HG03571 (cell line): ENCODE data around the gene DNAJC4.

Experiments used
- ATAC-seq: cut with Tn5 transposase; IDR thresholded peaks from one replicate; pipeline ENCODE4 v1.9.1; 2021; ENCODE audit not compliant: unreplicated experiment

DNAJC4 gene

DNA sequence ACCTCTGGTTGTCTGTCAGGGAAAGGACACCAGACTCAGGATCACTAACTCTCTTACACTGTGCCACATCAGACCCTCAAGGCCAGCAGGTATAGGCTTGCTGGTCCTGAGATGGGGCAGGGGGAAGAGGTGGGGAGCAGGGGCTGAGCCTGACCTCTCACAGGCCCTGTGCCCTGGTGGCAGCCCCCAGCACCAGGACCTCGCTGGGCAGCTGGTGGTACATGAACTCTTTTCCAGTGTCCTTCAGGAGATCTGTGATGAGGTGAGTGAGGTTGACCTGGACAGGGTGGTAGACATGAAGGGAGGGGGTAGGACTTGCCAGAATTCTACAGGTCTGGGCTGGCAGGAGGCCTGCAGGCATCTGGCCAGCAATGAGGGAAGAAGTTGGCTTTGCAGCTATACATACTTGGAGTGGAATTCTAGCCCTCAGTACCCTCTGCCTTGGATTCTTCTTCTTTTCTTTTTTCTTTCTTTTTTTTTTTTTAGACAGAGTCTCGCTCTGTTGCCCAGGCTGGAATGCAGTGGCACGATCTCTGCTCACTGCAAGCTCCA lies 2.9 kb upstream of the DNAJC4 start:
- no peak for ATAC-seq

DNA sequence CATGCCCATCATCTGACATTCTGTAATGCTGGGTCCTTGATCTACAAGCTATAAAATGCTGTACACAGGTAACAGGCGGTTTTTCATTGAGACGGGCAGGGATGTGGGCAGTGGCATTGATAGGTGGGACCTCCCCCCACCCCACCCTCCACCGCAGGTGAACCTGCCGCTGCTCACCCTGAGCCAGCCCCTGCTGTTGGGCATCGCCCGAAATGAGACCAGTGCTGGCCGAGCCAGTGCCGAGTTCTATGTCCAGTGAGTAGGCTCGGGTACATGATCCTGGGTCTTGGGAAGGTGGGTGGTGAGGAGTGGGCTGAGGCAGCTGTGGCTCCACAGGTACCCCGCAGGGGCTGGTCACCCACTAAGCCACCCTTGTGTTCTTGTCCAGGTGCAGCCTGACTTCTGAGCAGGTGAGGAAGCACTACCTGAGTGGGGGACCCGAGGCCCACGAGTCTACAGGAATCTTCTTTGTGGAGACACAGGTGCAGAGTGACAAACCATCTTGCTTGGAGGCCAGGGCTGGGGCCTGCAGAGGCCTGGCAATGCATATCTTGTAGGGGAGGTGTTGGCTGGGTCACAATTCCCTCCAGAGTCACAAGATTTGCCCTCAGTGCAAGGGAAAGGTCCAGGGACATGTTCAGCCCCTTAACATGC lies 1.1 kb upstream of the DNAJC4 start:
- no peak for ATAC-seq

DNA sequence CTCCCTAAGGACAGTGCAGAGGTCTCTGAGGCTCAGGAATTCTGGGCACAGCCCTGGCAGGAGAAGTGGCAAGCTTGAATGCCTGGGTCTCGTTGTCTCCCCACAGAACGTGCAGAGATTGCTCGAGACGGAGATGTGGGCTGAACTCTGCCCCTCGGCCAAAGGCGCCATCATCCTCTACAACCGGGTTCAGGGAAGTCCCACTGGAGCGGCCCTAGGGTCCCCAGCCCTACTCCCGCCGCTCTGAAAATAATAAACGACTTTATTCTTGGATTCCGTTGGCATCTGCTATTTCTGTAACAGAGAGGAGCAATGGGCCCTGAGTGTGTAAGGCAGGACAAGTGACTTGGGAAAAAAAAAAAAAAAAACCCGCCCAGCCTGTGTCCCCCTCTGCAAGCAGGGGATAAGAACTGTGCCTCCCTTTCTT lies 591 bp upstream of the DNAJC4 start:
- ATAC-seq = no peak

DNA sequence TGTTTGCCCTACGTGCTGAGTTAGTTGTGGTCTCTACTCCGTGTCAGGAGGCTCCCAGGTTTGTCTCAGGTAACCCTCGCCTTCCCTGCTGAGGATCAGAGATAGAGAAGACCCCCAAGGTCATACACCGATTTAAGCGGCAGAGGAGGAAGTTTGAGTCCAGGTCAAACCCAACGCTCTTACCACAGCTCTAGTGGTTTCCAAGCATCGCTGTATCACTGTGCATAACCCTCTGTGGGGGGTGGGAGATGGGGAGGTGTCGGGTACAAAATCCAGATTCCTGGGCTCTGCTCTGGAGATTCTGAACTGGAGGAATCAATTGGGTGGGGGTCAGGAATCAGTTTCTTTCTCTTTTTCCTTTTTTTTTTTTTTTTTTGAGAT lies 627 bp downstream of the DNAJC4 start:
- no peak for ATAC-seq

DNA sequence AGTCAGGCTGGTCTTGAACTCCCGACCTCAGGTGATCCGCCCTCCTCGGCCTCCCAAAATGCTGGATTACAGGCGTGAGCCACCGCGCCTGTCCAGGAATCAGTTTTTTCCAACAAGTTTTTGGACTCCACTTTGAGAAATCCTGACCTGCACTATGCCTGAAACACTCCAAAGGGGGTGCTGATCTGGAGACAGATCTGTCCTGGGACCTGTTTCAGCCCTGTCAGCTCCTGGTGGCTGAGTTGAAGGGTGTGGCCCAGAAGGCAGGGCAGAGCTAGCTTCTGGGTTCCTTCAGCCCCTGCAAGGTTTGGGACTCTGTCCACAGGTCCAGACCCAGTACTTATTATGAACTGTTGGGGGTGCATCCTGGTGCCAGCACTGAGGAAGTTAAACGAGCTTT lies 1.2 kb downstream of the DNAJC4 start:
- no peak for ATAC-seq

DNA sequence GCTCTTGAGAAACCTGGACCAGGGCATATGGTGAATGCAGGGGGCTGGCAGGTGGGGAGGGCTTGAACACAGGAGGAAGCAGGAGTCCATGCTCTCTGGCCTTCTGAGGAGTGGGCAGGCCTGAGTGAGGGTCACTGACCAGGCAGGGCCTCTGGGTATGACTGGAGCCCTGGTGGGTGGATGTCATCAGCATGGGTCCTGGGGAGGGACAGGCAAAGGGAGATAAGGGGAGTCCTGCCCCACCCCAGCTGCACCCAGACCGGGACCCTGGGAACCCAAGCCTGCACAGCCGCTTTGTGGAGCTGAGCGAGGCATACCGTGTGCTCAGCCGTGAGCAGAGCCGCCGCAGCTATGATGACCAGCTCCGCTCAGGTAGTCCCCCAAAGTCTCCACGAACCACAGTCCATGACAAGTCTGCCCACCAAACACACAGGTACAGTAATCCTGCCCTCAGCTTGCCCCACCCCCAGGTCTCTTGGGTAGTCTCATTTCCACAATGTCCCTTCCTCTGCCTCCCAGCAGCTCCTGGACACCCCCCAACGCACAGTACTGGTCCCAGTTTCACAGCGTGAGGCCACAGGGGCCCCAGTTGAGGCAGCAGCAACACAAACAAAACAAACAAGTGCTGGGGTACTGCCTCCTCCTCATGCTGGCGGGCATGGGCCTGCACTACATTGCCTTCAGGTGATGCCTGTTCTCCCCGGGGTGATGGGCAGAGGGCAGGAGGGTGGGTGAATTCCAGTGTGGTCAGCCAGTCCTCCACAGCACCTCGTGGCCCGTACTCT lies 2.0 kb downstream of the DNAJC4 start:
- ATAC-seq = no peak

DNA sequence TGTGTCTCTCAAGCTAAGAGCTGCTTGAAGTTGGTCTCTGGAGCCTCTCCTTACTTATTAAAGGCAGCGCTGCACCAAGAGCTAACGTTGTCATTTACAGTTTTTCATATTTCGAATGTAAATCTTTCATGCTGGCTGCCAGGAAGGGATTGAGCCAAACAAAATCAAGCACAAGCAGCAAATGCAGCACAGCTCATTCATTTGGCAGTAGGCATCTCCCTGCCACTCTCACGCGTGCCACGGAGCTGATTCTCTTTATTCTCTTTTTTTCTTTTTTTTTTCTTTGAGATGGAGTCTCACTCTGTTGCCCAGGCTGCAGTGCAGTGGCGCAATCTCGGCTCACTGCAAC lies 2.6 kb downstream of the DNAJC4 start:
- no peak for ATAC-seq

DNA sequence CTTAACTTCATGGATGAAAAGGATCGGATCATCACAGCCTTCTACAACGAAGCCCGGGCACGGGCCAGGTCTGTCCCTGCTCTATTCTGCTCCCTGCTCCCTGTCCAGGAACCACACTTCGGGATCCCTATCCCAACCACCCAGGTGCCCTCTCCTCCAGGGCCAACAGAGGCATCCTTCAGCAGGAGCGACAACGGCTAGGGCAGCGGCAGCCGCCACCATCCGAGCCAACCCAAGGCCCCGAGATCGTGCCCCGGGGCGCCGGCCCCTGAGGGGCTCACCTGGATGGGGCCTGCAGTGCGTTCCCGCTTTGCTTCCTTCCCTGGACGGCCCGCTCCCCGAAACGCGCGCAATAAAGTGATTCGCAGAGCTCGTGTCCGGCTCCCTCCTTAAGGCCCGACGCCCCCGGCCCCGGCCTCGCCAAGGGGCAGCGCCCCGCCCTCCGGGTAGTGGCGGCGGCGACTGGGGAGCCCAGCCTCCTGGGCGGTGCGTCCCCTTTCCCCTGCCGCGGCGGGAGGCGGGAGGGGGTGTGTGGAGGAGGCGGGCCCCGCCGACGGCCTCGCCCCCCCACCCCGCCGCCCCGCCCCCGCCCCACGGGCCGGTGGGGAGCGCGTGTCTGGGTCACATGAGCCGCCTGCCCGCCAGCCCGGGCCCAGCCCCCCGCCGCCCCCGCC lies 3.7 kb downstream of the DNAJC4 start, which contains the start of gene VEGFB:
Gene VEGFB, plus strand, starts transcription at position 672 of the 674 bp plus-strand sequence. CDS start 250 bp downstream, outside the sequence.
- ATAC-seq = peak; percentile 27

DNA sequence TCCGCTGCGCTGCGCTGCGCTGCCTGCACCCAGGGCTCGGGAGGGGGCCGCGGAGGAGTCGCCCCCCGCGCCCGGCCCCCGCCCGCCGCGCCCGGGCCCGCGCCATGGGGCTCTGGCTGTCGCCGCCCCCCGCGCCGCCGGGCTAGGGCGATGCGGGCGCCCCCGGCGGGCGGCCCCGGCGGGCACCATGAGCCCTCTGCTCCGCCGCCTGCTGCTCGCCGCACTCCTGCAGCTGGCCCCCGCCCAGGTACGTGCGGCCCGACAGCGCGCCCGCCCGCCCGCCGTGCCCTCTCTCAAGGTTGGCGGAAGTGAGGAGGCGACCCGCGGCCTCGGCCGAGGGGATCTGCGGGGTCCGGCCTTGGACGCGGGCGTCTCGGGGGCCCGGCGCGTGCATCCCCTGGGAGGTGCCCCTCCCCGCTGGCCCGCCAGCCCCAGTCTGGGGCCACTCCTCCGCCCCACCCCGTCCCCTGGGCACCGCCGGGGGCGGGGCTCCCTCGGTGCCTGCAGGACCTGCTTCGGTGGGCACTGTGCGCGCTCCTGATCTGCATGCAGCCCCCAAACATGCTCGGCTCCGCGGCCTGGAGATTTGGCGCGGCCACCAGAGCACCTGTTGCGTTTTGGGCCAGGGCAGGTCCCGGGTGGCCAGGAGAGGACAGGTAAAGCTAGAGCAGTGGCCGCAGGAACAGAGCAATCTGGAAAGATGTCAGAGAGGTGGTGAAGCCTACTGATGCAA lies 4.5 kb downstream of the DNAJC4 start:
- ATAC-seq = peak; percentile 10

DNA sequence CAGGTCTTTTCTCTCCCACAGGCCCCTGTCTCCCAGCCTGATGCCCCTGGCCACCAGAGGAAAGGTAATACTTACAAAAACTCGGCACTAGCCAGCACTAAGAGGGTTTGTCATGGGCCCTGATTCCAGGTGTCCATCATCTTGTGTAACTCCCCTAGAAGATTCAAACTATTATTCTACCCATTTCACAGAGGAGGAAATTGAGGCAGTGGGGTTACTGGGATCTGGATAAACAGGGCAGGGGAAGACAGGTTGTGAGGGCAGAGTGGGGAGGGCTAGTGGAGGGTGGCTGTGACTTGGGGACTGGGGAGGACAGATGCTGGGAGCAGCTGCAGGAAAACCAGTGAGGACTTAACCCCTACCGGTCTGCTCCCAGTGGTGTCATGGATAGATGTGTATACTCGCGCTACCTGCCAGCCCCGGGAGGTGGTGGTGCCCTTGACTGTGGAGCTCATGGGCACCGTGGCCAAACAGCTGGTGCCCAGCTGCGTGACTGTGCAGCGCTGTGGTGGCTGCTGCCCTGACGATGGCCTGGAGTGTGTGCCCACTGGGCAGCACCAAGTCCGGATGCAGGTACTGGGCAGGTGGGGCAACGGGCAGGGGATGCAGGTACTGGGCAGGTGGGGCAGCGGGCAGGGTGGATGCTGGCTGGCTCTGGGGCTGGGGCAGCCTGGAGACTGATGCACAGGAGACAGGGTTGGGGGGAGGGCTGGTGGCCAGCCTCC lies 5.3 kb downstream of the DNAJC4 start:
- ATAC-seq = no peak

DNA sequence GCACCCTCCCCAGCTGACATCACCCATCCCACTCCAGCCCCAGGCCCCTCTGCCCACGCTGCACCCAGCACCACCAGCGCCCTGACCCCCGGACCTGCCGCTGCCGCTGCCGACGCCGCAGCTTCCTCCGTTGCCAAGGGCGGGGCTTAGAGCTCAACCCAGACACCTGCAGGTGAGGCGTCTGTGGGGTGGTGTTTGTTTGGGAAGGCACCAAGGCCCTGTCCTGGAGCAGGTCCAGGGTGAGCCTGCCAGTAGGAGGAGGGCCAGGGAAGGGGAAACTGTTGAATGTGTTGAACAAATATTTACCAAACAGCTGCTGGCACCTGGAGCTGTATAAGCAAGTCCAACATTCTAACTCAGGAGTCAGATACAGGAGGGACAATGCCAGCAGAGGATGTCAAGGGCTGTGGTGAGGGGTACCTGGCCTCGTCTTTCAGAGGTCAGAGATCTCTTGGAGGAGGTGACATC lies 7.2 kb downstream of the DNAJC4 start:
- no peak for ATAC-seq

DNA sequence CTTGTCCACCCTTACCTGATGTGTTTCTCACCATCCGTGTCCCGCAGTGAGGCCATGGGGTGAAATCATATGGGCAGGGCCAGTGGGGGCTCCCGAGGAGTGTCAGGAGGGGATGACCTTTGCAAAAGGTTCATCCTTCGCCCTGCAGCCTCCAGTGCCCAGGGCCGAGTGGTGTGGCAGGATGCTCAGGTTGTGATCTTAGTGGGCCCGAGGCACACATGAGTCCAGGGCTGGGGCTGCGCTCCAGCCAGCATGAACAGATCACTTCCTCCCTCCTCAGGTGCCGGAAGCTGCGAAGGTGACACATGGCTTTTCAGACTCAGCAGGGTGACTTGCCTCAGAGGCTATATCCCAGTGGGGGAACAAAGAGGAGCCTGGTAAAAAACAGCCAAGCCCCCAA lies 7.7 kb downstream of the DNAJC4 start:
- no peak for ATAC-seq

DNA sequence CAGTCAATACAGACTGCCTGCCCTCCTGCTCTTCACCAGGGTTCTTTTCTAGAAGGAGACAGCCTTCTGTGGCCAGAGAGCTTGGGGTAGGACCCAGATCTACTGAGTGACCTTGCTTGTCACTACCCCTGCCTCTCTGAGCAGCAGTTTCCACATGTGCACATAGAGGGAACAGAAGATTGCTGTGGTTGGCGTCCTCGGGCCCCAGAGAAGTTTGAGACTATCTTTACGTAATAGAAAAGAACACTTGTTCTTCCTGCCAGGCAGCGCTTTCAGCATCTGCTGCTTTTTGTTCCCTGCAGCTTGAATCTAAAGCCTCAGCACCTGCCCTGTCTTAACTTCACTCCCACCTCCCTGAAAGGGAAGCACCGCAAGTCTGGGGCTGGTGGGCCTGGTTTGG lies 8.7 kb downstream of the DNAJC4 start:
- ATAC-seq = no peak

DNA sequence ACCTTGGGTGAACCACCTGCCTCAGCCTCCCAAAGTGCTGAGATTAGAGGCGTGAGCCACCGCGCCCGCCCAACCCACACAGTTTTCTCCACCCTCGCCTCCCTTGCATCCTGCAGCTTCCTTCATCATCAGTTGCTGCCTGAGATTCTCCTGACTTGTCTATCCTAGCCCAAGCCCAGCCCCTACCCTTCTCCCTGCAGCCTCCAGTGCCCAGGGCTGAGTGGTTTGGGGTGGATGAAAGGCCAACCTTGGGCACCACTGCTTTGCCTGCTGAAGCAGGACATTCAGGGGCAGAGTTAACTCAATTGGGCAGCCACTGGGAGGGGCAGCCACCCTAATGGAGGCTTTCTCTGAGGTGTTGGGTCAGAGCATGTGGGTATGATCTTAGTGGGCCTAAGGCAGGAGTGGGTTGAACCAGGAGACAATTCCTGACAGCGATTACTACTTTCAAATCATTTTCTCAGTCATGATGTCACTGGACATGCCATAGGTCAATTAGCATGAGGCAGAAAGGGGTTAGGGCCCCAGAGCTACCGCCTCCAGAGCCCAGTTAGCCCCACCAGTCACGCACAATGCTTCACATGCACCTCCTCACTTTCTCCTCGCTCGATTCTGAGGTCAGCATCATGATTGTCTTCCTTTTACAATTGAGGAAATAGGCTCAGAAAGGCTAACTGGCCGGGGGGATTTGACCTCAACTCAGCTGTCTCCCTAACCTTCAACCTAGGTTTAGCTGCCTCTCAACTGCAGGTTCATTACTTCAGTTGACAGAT lies 9.5 kb downstream of the DNAJC4 start:
- ATAC-seq = no peak

DNA sequence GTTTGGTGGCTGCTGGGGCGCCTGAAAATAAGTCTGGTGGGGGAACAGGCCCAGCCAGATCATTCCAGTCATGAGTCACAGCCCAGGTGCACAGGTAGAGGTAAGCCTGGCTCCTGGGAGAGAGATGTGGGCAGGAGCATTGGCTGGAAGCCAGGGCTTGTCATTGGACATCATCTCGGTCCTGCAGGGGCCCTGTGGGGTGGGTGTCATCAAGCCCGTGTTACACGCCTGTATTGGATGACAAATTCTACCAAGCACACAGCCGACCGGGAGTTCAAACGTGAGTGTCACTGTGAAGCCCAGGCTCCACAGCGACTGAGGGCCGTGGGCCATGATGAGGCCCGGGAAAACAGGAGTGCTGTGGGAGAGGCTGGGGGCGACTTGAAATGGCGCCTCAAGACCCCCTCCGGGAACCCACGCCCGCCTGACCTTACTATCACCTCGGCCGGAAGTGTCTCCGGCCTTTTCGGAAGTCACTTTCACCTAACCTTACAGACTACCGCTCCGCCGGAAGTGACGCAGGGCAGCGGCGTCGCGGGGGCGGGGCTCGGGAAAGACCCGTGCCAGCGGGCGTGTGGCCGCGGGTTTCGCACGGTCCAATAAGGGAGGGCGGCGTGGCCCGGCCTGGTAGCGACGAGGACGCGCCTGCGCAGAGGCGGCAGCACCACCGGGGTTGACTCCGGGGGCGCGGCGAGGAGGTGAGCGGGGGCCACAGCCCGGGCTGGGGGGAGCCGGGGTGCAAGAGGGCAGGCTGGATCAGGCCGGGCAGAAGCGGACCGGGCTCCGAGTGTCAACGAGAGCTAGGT lies 10.3 kb downstream of the DNAJC4 start, which contains the start of gene FKBP2:
Gene FKBP2, plus strand, starts transcription at position 661 of the 806 bp plus-strand sequence. CDS start 1,293 bp downstream, outside the sequence.
- peak; percentile 44 for ATAC-seq

DNA sequence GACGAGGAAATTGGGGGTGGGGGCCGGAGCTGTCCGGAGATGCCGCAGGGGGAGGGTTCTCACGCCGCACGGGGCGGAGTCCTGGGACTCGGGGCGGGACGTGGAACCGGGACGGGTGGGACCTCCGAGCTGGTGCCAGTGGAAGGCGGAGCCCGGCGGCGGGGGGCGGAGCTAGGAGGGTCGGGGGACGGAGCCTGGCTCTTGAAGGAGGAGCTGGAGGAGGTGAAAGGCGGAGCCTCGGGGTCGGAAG lies 10.8 kb downstream of the DNAJC4 start:
- ATAC-seq = peak; percentile 54

DNA sequence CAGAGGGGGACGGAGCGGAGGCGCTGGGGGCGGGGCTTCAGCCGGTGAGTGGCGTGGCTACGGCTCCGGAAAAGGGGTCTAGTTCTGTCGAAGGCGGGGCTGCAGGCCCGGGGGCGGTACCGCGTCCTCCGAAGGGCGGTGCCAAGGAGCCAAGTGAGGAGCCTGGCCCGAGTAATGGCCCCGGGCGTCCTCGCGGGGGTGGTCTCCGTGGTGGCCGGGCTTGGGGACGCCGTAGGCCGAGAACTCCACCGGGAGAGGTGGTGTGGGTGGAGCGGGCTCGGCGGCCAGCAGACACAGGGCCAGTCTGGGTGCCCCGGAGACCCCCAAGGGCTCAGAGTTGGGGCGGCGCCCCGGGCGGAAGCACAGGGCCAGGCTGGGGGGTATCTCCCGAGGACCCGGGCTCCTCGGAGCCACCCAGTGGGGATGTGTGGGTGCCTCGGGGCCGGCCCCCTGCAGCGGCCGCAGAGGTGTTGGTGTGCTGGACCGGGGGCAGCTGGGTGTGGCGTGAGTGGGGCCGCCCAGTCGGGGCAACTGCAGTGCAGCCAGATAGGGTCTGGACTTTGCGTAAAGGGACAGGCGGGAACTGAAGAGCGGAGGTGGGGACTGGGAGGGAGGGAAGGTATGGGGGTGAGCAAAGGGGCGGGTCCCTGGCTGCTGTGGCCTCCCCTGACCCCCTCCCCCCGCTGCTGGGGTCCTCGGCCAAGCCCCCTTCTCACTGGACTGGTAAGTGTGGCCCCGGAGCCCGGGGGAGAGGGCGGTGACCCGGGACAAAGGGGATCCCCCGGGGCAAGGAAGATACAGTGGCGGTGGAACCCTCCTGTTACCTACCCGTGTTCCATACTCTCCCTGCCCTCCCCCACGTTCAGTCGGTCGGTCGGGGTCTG lies 11.4 kb downstream of the DNAJC4 start:
- ATAC-seq = peak; percentile 44
